A549 (cell line): ENCODE results near the gene MOXD1. TPM values are rescaled to one million over a fixed set of nuclear protein-coding genes. Genes with fewer than 3 reads are reported as not detected.

Source experiments
- ATAC-seq, 2 experiments: fragments of 200-7000 bp in 1 of 2; fragments of >200 bp in 1 of 2; cut with Nextera tagmentation in 1 of 2; cut with Tn5 transposase in 1 of 2; 3 replicates each; pipeline versions ENCODE4 v1.8.0 to v1.9.1; 2018 to 2020; ENCODE audit warnings: mild to moderate bottlenecking in 1 of 2, moderate library complexity in 1 of 2
- CTCF ChIA-PET: fragments of 300-600 bp; sonication (Branson Sonifier 250); formaldehyde crosslinking; extraction: SDS; loops from one replicate; lab custom pipeline; 2021; ENCODE audit warnings: antibody characterized with exemption, inconsistent platforms; lab: Yijun Ruan, JAX
- POLR2A ChIA-PET: fragments of 350-600 bp; formaldehyde crosslinking; extraction: SDS; loops from one replicate; lab custom pipeline; 2021; ENCODE audit warnings: antibody characterized with exemption, inconsistent platforms; lab: Yijun Ruan, JAX
- DNase-seq, 2 experiments: peaks; one replicate each; pipeline versions ENCODE4 v3.0.0 to v3.0.0-alpha.2; 2011 to 2016; ENCODE audit warnings: low read depth in 1 of 2, low spot score in 1 of 2
- FAIRE-seq: peaks from 2 replicates; lab custom pipeline; 2011; peaks lifted over from hg19 to GRCh38; lab: Jason Lieb, UNC
- H3K27ac ChIP-seq, 2 experiments: fragments of >200 bp; sonication (Bioruptor Twin); formaldehyde crosslinking; 3 replicates each; pipeline ENCODE4 v1.5.1; 2016 to 2017
- H3K4me1 ChIP-seq: fragments of >200 bp; sonication (Bioruptor Twin); formaldehyde crosslinking; 3 replicates; pipeline ENCODE4 v1.6.1; 2016
- H3K4me2 ChIP-seq: fragments of >200 bp; sonication (Bioruptor Twin); formaldehyde crosslinking; 3 replicates; pipeline ENCODE4 v1.6.1; 2016
- H3K4me3 ChIP-seq: fragments of >200 bp; sonication (Bioruptor Twin); formaldehyde crosslinking; 3 replicates; pipeline ENCODE4 v1.5.1; 2016
- H3K9me3 ChIP-seq: fragments of >200 bp; sonication (Bioruptor Twin); formaldehyde crosslinking; 3 replicates; pipeline ENCODE4 v1.6.1; 2016
- BHLHE40 ChIP-seq: IDR thresholded peaks from 2 replicates; pipeline ENCODE4 v1.6.1; 2012; ENCODE audit warnings: low read depth, low read length, inconsistent platforms
- EP300 ChIP-seq, 2 experiments: fragments of >200 bp; sonication (Bioruptor Twin); formaldehyde crosslinking; IDR thresholded peaks; 2 replicates in 1 of 2; 3 replicates in 1 of 2; pipeline ENCODE4 v1.6.1; 2016 to 2017
- FOSL2 ChIP-seq, 2 experiments: fragments of 450-650 bp in 1 of 2; fragments of >200 bp in 1 of 2; sonication (Bioruptor Twin) in 1 of 2; formaldehyde crosslinking; IDR thresholded peaks; 2 replicates each; pipeline versions ENCODE4 v1.5.0 to v1.6.1; 2016 to 2020; ENCODE audit warnings: mild to moderate bottlenecking in 1 of 2, moderate library complexity in 1 of 2
- GATA3 ChIP-seq: IDR thresholded peaks from 2 replicates; pipeline ENCODE4 v1.6.1; 2012; ENCODE audit warnings: borderline replicate concordance
- HOXB13 ChIP-seq: fragments of 250-450 bp; sonication (Bioruptor Pico); IDR thresholded peaks from 2 replicates; pipeline ENCODE4 v1.5.0; 2020; ENCODE audit warnings: low read depth, mild to moderate bottlenecking, moderate library complexity
- KDM1A ChIP-seq: fragments of 200-600 bp; sonication (generic); IDR thresholded peaks from 2 replicates; pipeline ENCODE4 v1.6.1; 2016; ENCODE audit warnings: low read depth, mild to moderate bottlenecking
- MAZ ChIP-seq: fragments of 150-350 bp; IDR thresholded peaks from 2 replicates; pipeline ENCODE4 v1.6.1; 2014; ENCODE audit warnings: antibody characterized with exemption, low read depth, low read length, borderline replicate concordance
- NFE2L2 ChIP-seq: fragments of 150-350 bp; conservative IDR thresholded peaks from 2 replicates; pipeline ENCODE4 v1.6.1; 2014; ENCODE audit warnings: low read length
- NPAS2 ChIP-seq: fragments of 250-450 bp; sonication (Bioruptor Pico); IDR thresholded peaks from 2 replicates; pipeline ENCODE4 v1.8.0; 2022; ENCODE audit warnings: mild to moderate bottlenecking, moderate library complexity, borderline replicate concordance
- PHF8 ChIP-seq: fragments of 200-600 bp; sonication (generic); IDR thresholded peaks from 2 replicates; pipeline ENCODE4 v1.6.1; 2016; ENCODE audit warnings: low read depth, mild to moderate bottlenecking, antibody characterized with exemption, moderate library complexity, borderline replicate concordance
- POLR2A ChIP-seq: IDR thresholded peaks from 2 replicates; pipeline ENCODE4 v1.6.1; 2012; ENCODE audit warnings: mild to moderate bottlenecking, low read length
- SMC3 ChIP-seq: fragments of >200 bp; sonication (Bioruptor Twin); formaldehyde crosslinking; IDR thresholded peaks from 3 replicates; pipeline ENCODE4 v1.6.1; 2018; ENCODE audit warnings: inconsistent platforms
- TP53 ChIP-seq: fragments of 250-450 bp; sonication (Bioruptor Pico); IDR thresholded peaks from 2 replicates; pipeline ENCODE4 v1.5.0; 2021; ENCODE audit warnings: mild to moderate bottlenecking, moderate library complexity
- ZC3H11A ChIP-seq: fragments of 450-650 bp; IDR thresholded peaks from 2 replicates; pipeline ENCODE4 v1.6.1; 2014; ENCODE audit warnings: antibody characterized with exemption, mild to moderate bottlenecking
- WGBS: methylation state at CpG from one replicate; pipeline ENCODE4 v1.1.6; 2017; ENCODE audit errors: missing lambda C conversion rate; 5-methylcytosine and 5-hydroxymethylcytosine counted together
- polyA plus RNA-seq, 4 experiments: library from polyadenylated mRNA; depleted of rRNA in 3 of 4; stranded (reverse); fragments of >200 nt; fragmentation: RNase III in 1 of 4; extraction: RNeasy Plus Mini Kit Qiagen cat#74134 plus additional on column Dnase treatment in 1 of 4; gene quantifications; 2 replicates in 3 of 4; 3 replicates in 1 of 4; pipeline ENCODE4 v1.2.3, GENCODE V29; 2011 to 2017
- TF ChIP-seq, protein P1 (sequence below): fragments of 250-450 bp; sonication (Bioruptor Pico); IDR thresholded peaks from 2 replicates; pipeline ENCODE4 v1.5.0; 2020; ENCODE audit warnings: low read depth, mild to moderate bottlenecking, moderate library complexity
- TF ChIP-seq, protein P2 (sequence below): fragments of >200 bp; sonication (Bioruptor Twin); formaldehyde crosslinking; IDR thresholded peaks from 3 replicates; pipeline ENCODE4 v1.5.1; 2016
- TF ChIP-seq, protein P3 (sequence below): fragments of >200 bp; sonication (Bioruptor Twin); formaldehyde crosslinking; IDR thresholded peaks from 2 replicates; pipeline ENCODE4 v1.6.1; 2016
- TF ChIP-seq, protein P4 (sequence below): fragments of 450-650 bp; IDR thresholded peaks from 2 replicates; pipeline ENCODE4 v1.6.1; 2014; ENCODE audit warnings: antibody characterized with exemption
- TF ChIP-seq, protein P5 (sequence below): fragments of 200-600 bp; sonication (generic); IDR thresholded peaks from 2 replicates; pipeline ENCODE4 v1.6.1; 2016; ENCODE audit warnings: antibody characterized with exemption, mild to moderate bottlenecking, moderate library complexity
- TF ChIP-seq, protein P6 (sequence below): IDR thresholded peaks from 2 replicates; pipeline ENCODE4 v1.6.1; 2012; ENCODE audit warnings: low read depth, borderline replicate concordance

Gene MOXD1
- polyA plus RNA-seq, 2 of the 4 experiments (the other 2 are of a cell fraction), result 1.4 to 2.4 TPM

DNA sequence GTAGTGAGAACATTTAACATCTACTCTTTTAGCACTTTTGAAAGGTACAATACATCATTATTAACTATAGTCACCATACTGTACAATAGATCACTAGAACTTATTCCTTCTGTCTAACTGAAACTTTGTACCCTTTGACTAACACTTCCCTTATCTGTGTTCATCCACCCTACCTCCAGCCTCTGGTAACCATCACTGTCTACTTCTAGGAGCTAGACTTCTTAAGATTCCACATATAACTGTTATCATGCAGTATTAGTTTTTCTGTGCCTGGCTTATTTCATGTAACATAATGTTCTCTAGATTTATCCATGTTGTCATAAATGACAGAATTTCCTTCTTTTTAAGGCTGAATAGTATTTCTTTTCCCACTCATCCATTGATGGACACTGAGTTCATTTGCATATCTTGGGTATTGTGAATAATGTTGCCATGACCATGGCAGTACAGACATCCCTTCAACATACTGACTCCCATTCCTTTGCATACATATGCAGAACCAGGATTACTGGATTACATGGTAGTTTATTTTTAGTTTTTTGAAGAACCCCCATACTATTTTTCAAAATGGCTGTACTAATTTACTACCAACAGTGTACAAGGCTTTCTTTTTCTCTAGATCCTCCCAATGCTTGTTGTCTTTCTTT, 135.7 kb downstream of the MOXD1 start (continued):
- TF ChIP-seq FOSL2 (IDR thresholded peaks at IDR 0.05) (no peak), FOSL2 (CRISPR knock-in tag; IDR thresholded peaks at IDR 0.05) (no peak), PHF8 (no peak)
- TF ChIP-seq, all 56 proteins: peak for 0

DNA sequence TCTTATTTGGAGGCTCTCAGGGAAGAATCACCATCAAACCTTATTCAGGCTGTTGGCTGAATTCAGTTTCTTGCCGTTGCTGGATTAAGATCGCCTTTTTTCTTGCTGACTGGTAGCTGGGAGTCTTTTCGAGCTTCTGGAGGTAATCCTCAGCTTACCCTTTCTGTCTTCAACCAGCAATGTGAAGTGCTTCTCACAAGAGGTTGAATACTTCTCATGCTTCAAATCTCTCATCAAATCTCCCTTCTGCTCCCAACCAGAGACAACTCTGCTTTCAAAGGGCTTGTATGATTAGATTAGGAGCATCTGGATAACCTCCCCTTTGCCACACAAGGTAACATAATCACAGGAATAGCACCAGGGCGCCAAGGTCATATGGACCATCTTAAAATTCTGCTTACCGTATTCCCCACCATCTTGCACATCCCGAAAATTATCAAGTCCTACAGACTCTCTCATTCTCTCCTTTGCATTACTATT, 137.2 kb downstream of the MOXD1 start:
- H3K9me3 ChIP-seq, result no peaks in the 10 kb centered on the region
- TF ChIP-seq, protein P1, sequence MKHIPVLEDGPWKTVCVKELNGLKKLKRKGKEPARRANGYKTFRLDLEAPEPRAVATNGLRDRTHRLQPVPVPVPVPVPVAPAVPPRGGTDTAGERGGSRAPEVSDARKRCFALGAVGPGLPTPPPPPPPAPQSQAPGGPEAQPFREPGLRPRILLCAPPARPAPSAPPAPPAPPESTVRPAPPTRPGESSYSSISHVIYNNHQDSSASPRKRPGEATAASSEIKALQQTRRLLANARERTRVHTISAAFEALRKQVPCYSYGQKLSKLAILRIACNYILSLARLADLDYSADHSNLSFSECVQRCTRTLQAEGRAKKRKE (CRISPR knock-in tag), result no peak
- TF ChIP-seq ZC3H11A (no peak), POLR2A (no peak)
- TF ChIP-seq, protein P2, sequence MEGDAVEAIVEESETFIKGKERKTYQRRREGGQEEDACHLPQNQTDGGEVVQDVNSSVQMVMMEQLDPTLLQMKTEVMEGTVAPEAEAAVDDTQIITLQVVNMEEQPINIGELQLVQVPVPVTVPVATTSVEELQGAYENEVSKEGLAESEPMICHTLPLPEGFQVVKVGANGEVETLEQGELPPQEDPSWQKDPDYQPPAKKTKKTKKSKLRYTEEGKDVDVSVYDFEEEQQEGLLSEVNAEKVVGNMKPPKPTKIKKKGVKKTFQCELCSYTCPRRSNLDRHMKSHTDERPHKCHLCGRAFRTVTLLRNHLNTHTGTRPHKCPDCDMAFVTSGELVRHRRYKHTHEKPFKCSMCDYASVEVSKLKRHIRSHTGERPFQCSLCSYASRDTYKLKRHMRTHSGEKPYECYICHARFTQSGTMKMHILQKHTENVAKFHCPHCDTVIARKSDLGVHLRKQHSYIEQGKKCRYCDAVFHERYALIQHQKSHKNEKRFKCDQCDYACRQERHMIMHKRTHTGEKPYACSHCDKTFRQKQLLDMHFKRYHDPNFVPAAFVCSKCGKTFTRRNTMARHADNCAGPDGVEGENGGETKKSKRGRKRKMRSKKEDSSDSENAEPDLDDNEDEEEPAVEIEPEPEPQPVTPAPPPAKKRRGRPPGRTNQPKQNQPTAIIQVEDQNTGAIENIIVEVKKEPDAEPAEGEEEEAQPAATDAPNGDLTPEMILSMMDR, result no peak
- TF ChIP-seq, protein P3, sequence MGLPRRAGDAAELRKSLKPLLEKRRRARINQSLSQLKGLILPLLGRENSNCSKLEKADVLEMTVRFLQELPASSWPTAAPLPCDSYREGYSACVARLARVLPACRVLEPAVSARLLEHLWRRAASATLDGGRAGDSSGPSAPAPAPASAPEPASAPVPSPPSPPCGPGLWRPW, result no peak
- WGBS, result 29% methylated on average over 6 of the region's 6 CpGs
- no peak for ATAC-seq
- H3K4me3 ChIP-seq, result no peak overlapping the region
- no peak overlapping the region for H3K4me2 ChIP-seq
- FAIRE-seq, result no peak
- no peak overlapping the region for H3K27ac ChIP-seq
- DNase-seq, result no peak
- POLR2A ChIA-PET, result no interaction called here
- CTCF ChIA-PET, result interaction anchor here (1.1 to 2.0 kb wide), 2 partner anchors 15 to 349 kb away, joined by 4 to 9 read pairs; no protein-coding TSS in a partner anchor
- H3K4me1 ChIP-seq, result no peaks in the 10 kb centered on the region

DNA sequence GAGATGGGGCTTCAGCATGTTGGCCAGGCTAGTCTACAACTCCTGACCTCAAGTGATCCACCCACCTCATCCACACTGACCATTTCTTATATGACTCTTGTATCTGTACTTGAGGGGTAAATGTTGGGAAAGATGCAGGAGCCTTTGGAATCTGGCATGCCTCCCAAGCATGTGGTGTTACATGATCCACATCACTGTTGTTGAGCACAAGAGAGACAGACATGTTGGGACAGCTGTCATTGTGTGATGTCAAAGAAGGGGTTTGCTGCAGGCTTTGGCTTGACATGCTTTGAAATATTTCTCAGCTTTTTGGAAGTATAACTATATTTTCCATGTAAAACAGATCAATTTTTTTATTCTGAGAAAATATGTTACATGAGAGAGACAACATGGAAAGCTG, 139.9 kb downstream of the MOXD1 start:
- no peak for DNase-seq
- FAIRE-seq, result no peak
- POLR2A ChIA-PET, result no interaction called here
- Histone ChIP-seq H3K9me3 (no peaks in the 10 kb centered on the region), H3K4me1 (no peaks in the 10 kb centered on the region), H3K4me2 (no peak overlapping the region), H3K4me3 (no peak overlapping the region), H3K27ac (no peak overlapping the region)
- TF ChIP-seq, protein P4, sequence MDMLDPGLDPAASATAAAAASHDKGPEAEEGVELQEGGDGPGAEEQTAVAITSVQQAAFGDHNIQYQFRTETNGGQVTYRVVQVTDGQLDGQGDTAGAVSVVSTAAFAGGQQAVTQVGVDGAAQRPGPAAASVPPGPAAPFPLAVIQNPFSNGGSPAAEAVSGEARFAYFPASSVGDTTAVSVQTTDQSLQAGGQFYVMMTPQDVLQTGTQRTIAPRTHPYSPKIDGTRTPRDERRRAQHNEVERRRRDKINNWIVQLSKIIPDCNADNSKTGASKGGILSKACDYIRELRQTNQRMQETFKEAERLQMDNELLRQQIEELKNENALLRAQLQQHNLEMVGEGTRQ, result no peak
- TF ChIP-seq NPAS2 (CRISPR knock-in tag) (no peak), MAZ (no peak), HOXB13 (CRISPR knock-in tag) (no peak)
- no peak for ATAC-seq
- CTCF ChIA-PET, result interaction anchor here (1.2 to 4.5 kb wide), 3 partner anchors 19 to 338 kb away, joined by 3 to 23 read pairs (median 15); no protein-coding TSS in a partner anchor

DNA sequence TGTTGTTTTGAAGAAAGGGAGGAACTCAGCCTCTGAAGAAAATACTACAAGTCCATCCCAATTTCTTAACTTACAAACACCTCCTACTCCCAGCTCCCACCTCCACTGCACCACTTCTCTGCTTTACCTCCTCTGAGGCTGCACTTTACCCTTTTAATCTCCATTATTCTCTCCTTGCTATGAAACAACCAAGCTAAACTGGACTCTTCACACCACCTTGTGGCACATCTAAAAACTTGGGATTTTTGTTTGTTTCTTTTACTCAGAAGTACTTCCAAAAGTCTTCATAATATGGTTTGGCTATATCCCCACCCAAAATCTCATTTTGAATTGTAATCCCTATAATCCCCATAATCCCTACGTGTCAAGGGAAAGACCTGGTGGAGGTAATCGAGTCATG, 142.2 kb downstream of the MOXD1 start:
- POLR2A ChIA-PET, result no interaction called here
- Histone ChIP-seq H3K4me2 (no peak overlapping the region), H3K4me3 (no peak overlapping the region), H3K9me3 (no peaks in the 10 kb centered on the region), H3K4me1 (no peaks in the 10 kb centered on the region), H3K27ac (no peak overlapping the region)
- FAIRE-seq (no peak), DNase-seq (peak; percentile 2 to 12), ATAC-seq (no peak)
- 3% methylated on average over 2 of the region's 2 CpGs for WGBS
- CTCF ChIA-PET, result interaction anchor here (1.2 to 4.5 kb wide), 6 partner anchors 11 to 341 kb away, joined by 3 to 23 read pairs (median 4); no protein-coding TSS in a partner anchor
- no peak for TF ChIP-seq NFE2L2
- no peak for TF ChIP-seq TP53 (CRISPR knock-in tag)
- TF ChIP-seq, protein P3, result no peak
- no peak for TF ChIP-seq MAZ
- TF ChIP-seq, protein P5, sequence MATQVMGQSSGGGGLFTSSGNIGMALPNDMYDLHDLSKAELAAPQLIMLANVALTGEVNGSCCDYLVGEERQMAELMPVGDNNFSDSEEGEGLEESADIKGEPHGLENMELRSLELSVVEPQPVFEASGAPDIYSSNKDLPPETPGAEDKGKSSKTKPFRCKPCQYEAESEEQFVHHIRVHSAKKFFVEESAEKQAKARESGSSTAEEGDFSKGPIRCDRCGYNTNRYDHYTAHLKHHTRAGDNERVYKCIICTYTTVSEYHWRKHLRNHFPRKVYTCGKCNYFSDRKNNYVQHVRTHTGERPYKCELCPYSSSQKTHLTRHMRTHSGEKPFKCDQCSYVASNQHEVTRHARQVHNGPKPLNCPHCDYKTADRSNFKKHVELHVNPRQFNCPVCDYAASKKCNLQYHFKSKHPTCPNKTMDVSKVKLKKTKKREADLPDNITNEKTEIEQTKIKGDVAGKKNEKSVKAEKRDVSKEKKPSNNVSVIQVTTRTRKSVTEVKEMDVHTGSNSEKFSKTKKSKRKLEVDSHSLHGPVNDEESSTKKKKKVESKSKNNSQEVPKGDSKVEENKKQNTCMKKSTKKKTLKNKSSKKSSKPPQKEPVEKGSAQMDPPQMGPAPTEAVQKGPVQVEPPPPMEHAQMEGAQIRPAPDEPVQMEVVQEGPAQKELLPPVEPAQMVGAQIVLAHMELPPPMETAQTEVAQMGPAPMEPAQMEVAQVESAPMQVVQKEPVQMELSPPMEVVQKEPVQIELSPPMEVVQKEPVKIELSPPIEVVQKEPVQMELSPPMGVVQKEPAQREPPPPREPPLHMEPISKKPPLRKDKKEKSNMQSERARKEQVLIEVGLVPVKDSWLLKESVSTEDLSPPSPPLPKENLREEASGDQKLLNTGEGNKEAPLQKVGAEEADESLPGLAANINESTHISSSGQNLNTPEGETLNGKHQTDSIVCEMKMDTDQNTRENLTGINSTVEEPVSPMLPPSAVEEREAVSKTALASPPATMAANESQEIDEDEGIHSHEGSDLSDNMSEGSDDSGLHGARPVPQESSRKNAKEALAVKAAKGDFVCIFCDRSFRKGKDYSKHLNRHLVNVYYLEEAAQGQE, result no peak
- no peak for TF ChIP-seq KDM1A
- TF ChIP-seq, protein P4, result no peak
- peak; percentile 28; the same call in 1 of the 3 replicates for TF ChIP-seq SMC3
- TF ChIP-seq, protein P6, sequence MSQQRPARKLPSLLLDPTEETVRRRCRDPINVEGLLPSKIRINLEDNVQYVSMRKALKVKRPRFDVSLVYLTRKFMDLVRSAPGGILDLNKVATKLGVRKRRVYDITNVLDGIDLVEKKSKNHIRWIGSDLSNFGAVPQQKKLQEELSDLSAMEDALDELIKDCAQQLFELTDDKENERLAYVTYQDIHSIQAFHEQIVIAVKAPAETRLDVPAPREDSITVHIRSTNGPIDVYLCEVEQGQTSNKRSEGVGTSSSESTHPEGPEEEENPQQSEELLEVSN, result no peak
- TF ChIP-seq GATA3, result no peak
- TF ChIP-seq EP300 (IDR thresholded peaks at IDR 0.05), result no peak
- no peak for TF ChIP-seq BHLHE40
